Measurements from ENCODE around the gene SLC2A2. TPM values are rescaled to one million over a fixed set of nuclear protein-coding genes. Genes with fewer than 3 reads are reported as not detected.
A peak's percentile ranks its signal among the peaks of the same experiment; 100 is the strongest.

The SLC2A2 gene
- total and polyA plus RNA-seq, 2 experiments from 2014 or later = not detected

GRCh38 chr3:170966495-170966894 lies 60.0 kb downstream of the SLC2A2 start:
- Histone ChIP-seq H4K20me1 (ENCODE audit: insufficient read depth) (no peaks in the 10 kb centered on the region), H3F3A (ENCODE audit: insufficient read depth) (no peaks in the 10 kb centered on the region), H3K4me3 (no peak overlapping the region), H3K36me3 (ENCODE audit: low read depth) (no peaks in the 10 kb centered on the region), H3K9ac (no peak overlapping the region), H3K27ac (no peak overlapping the region), H3K79me2 (ENCODE audit: insufficient read depth) (no peaks in the 10 kb centered on the region), H2AFZ (no peak overlapping the region), H3K4me1 (ENCODE audit: insufficient read depth) (no peaks in the 10 kb centered on the region; the same call in 1 of the 2 replicates), H3K4me2 (ENCODE audit: unreplicated experiment) (no peak overlapping the region), H3K9me2 (ENCODE audit: insufficient read depth) (no peaks in the 10 kb centered on the region), H3K27me3 (replicated peaks; ENCODE audit: insufficient read depth) (no peaks in the 10 kb centered on the region), H3K9me3 (ENCODE audit: low read depth) (no peaks in the 10 kb centered on the region)
- in situ Hi-C loops (cut with MboI) = loop anchor here (10.0 kb wide), 2 partner anchors 198 to 598 kb away; no protein-coding TSS in a partner anchor
- 75% methylated on average over 1 of the region's 1 CpG for WGBS, 2 experiments (ENCODE audit: low coverage in 1 of 2, low lambda C conversion rate in 2 of 2, missing lambda C conversion rate in 2 of 2)
- TF ChIP-seq EZH2phosphoT487 (IDR thresholded peaks at IDR 0.05; ENCODE audit: insufficient read depth, low read depth) = no peak
- TF ChIP-seq EZH2 (IDR thresholded peaks at IDR 0.05; ENCODE audit: insufficient read depth, poor library complexity, severe bottlenecking) = no peak
- DNase-seq = no peak

- no peak overlapping the region for H3K4me3 ChIP-seq
- H4K20me1 ChIP-seq (ENCODE audit: insufficient read depth) = no peaks in the 10 kb centered on the region
- H3F3A ChIP-seq (ENCODE audit: insufficient read depth) = no peaks in the 10 kb centered on the region
- no peak overlapping the region for H3K9ac ChIP-seq
- H3K4me1 ChIP-seq (ENCODE audit: insufficient read depth) = no peaks in the 10 kb centered on the region; the same call in 1 of the 2 replicates
- H3K36me3 ChIP-seq (ENCODE audit: low read depth) = no peaks in the 10 kb centered on the region
- TF ChIP-seq EZH2phosphoT487 (IDR thresholded peaks at IDR 0.05; ENCODE audit: insufficient read depth, low read depth) = no peak
- no peak for TF ChIP-seq EZH2 (IDR thresholded peaks at IDR 0.05; ENCODE audit: insufficient read depth, poor library complexity, severe bottlenecking)
- no peak overlapping the region for H3K4me2 ChIP-seq (ENCODE audit: unreplicated experiment)
- DNase-seq = peak; percentile 3
- no peaks in the 10 kb centered on the region for H3K9me2 ChIP-seq (ENCODE audit: insufficient read depth)
- no peak overlapping the region for H2AFZ ChIP-seq
- in situ Hi-C loops (cut with MboI) = loop anchor here (10.0 kb wide), 2 partner anchors 202 to 602 kb away; no protein-coding TSS in a partner anchor
- no peaks in the 10 kb centered on the region for H3K27me3 ChIP-seq (replicated peaks; ENCODE audit: insufficient read depth)
- H3K9me3 ChIP-seq (ENCODE audit: low read depth) = no peaks in the 10 kb centered on the region
- no peaks in the 10 kb centered on the region for H3K79me2 ChIP-seq (ENCODE audit: insufficient read depth)
- H3K27ac ChIP-seq = no peak overlapping the region
Observed at GRCh38 chr3:170962411-170962810, 64.1 kb downstream of the SLC2A2 start.

- Histone ChIP-seq H3F3A (ENCODE audit: insufficient read depth) (no peaks in the 10 kb centered on the region), H2AFZ (0 out of 2 replicates have a peak overlapping the region, but pooled peaks have one; percentile 4), H3K79me2 (ENCODE audit: insufficient read depth) (no peaks in the 10 kb centered on the region), H3K36me3 (ENCODE audit: low read depth) (no peaks in the 10 kb centered on the region), H4K20me1 (ENCODE audit: insufficient read depth) (no peaks in the 10 kb centered on the region), H3K9me3 (ENCODE audit: low read depth) (no peaks in the 10 kb centered on the region), H3K9me2 (ENCODE audit: insufficient read depth) (no peaks in the 10 kb centered on the region), H3K4me3 (no peak overlapping the region), H3K4me2 (ENCODE audit: unreplicated experiment) (no peak overlapping the region), H3K27ac (no peak overlapping the region), H3K27me3 (replicated peaks; ENCODE audit: insufficient read depth) (no peaks in the 10 kb centered on the region), H3K9ac (no peak overlapping the region), H3K4me1 (ENCODE audit: insufficient read depth) (no peaks in the 10 kb centered on the region; the same call in 1 of the 2 replicates)
- peak; percentile 68 for DNase-seq
- TF ChIP-seq EZH2phosphoT487 (IDR thresholded peaks at IDR 0.05; ENCODE audit: insufficient read depth, low read depth) (no peak), EZH2 (IDR thresholded peaks at IDR 0.05; ENCODE audit: insufficient read depth, poor library complexity, severe bottlenecking) (no peak)
- in situ Hi-C loops (cut with MboI) = loop anchor here (10.0 kb wide), 2 partner anchors 203 to 603 kb away; no protein-coding TSS in a partner anchor
- WGBS, 2 experiments (ENCODE audit: low coverage in 1 of 2, low lambda C conversion rate in 2 of 2, missing lambda C conversion rate in 2 of 2) = 32 to 42% methylated on average over 4 of the region's 4 CpGs
Observed at GRCh38 chr3:170961616-170962400, 64.7 kb downstream of the SLC2A2 start.

DNA sequence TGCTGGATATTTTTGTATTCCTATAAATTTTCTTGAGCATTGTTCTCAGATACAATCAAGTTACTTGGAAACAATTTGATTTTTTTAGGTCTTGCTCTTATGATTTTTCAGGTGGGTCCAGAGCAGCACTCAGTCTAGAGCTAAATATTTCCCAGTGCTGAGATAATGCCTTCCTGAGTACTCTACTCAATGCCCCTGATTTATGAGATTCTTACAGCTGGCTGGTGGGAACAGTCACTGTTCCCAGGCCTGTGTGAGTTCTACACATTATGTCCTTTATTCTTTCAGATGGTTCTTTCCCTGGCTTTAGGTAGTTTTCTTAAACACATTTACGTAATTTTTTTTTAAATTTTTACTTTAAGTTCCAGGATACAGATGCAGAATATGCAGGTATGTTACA lies 67.1 kb downstream of the SLC2A2 start:
- Histone ChIP-seq H2AFZ (no peak overlapping the region), H3K4me3 (no peak overlapping the region), H3K9ac (no peak overlapping the region), H3K27ac (no peak overlapping the region), H3K4me2 (ENCODE audit: unreplicated experiment) (no peak overlapping the region), H3K27me3 (replicated peaks; ENCODE audit: insufficient read depth) (no peaks in the 10 kb centered on the region), H3K79me2 (ENCODE audit: insufficient read depth) (no peaks in the 10 kb centered on the region), H3K36me3 (ENCODE audit: low read depth) (no peaks in the 10 kb centered on the region), H3K4me1 (ENCODE audit: insufficient read depth) (no peaks in the 10 kb centered on the region; the same call in 1 of the 2 replicates), H3K9me2 (ENCODE audit: insufficient read depth) (no peaks in the 10 kb centered on the region), H3F3A (ENCODE audit: insufficient read depth) (no peaks in the 10 kb centered on the region), H4K20me1 (ENCODE audit: insufficient read depth) (no peaks in the 10 kb centered on the region), H3K9me3 (ENCODE audit: low read depth) (no peaks in the 10 kb centered on the region)
- DNase-seq = no peak
- in situ Hi-C loops (cut with MboI) = no loop called here
- TF ChIP-seq EZH2 (IDR thresholded peaks at IDR 0.05; ENCODE audit: insufficient read depth, poor library complexity, severe bottlenecking) (no peak), EZH2phosphoT487 (IDR thresholded peaks at IDR 0.05; ENCODE audit: insufficient read depth, low read depth) (no peak)
- WGBS, 2 experiments (ENCODE audit: low coverage in 1 of 2, low lambda C conversion rate in 2 of 2, missing lambda C conversion rate in 2 of 2) = 88 to 91% methylated on average over 1 of the region's 1 CpG

Data from GM23248 (cell line).